CD4-positive, alpha-beta T cell (primary cell): Measurements from ENCODE around the gene DUSP28. TPM values are rescaled to one million over a fixed set of nuclear protein-coding genes. Genes with fewer than 3 reads are reported as not detected.

Experiments
- ATAC-seq: fragments of 200-7000 bp; cut with Tn5 transposase; one replicate; pipeline ENCODE4 v1.10.0; 2022; ENCODE audit warnings: mild to moderate bottlenecking; ENCODE audit not compliant: poor library complexity
- CTCF ChIA-PET: fragments of 350-600 bp; sonication (Branson Sonifier 250); formaldehyde crosslinking; loops from one replicate; lab custom pipeline; 2021; ENCODE audit warnings: antibody characterized with exemption, inconsistent platforms; lab: Charles Lee
- POLR2A ChIA-PET: fragments of 350-600 bp; sonication (Branson Sonifier 250); formaldehyde crosslinking; loops from one replicate; lab custom pipeline; 2021; ENCODE audit warnings: antibody characterized with exemption, inconsistent platforms; lab: Charles Lee
- DNase-seq, 14 experiments: peaks; one replicate each; pipeline ENCODE4 v3.0.0-alpha.2; 2013 to 2020; ENCODE audit warnings: mixed read lengths in 2 of 14
- H3K27ac ChIP-seq, 2 donors: one replicate each; pipeline versions ENCODE4 v1.5.1 to v1.7.0; 2013; ENCODE audit warnings: low read length in 2 of 2, low read depth in 1 of 2, mild to moderate bottlenecking in 1 of 2
- H3K27me3 ChIP-seq, 2 experiments: 1 replicate in 1 of 2; 2 replicates in 1 of 2; pipeline versions ENCODE4 v1.6.1 to v1.7.0; 2013; ENCODE audit warnings: low read length in 2 of 2, control low read depth in 1 of 2, mild to moderate bottlenecking in 1 of 2, moderate library complexity in 1 of 2; ENCODE audit not compliant: insufficient read depth in 2 of 2, control insufficient read depth in 1 of 2
- H3K36me3 ChIP-seq: one replicate; pipeline ENCODE4 v1.6.1; 2013; ENCODE audit warnings: low read length, control low read depth; ENCODE audit not compliant: insufficient read depth
- H3K4me1 ChIP-seq: one replicate; pipeline ENCODE4 v1.6.1; 2013; ENCODE audit warnings: low read length, control low read depth; ENCODE audit not compliant: insufficient read depth
- H3K4me3 ChIP-seq: one replicate; pipeline ENCODE4 v1.5.1; 2013; ENCODE audit warnings: mild to moderate bottlenecking, low read length, moderate library complexity
- H3K9me3 ChIP-seq, 2 experiments: 1 replicate in 1 of 2; 2 replicates in 1 of 2; pipeline versions ENCODE4 v1.6.1 to v1.7.0; 2013; ENCODE audit warnings: low read length in 2 of 2, mild to moderate bottlenecking in 2 of 2, control low read depth in 1 of 2, moderate library complexity in 1 of 2; ENCODE audit not compliant: control insufficient read depth in 1 of 2, insufficient read depth in 1 of 2
- H3K27ac Mint-ChIP-seq: one replicate; pipeline ENCODE4 v1.8.0; 2020; ENCODE audit warnings: mixed read lengths
- H3K27me3 Mint-ChIP-seq: one replicate; pipeline ENCODE4 v1.8.0; 2021; ENCODE audit warnings: mixed read lengths
- H3K36me3 Mint-ChIP-seq: one replicate; pipeline ENCODE4 v1.8.0; 2021; ENCODE audit warnings: low read depth, mixed read lengths
- H3K4me1 Mint-ChIP-seq: one replicate; pipeline ENCODE4 v1.8.0; 2021; ENCODE audit warnings: low read depth, mixed read lengths
- H3K4me3 Mint-ChIP-seq: one replicate; pipeline ENCODE4 v1.8.0; 2020; ENCODE audit warnings: mild to moderate bottlenecking, mixed read lengths
- H3K9me3 Mint-ChIP-seq: one replicate; pipeline ENCODE4 v1.8.0; 2020; ENCODE audit warnings: mixed read lengths
- CTCF ChIP-seq: fragments of 200-600 bp; IDR thresholded peaks from one replicate; pipeline ENCODE4 v1.8.0; 2022; ENCODE audit warnings: antibody characterized with exemption, mild to moderate bottlenecking
- intact Hi-C, 2 experiments: fragments of 100-400 bp; cut with DNase I in 1 of 2; cut with micrococcal nuclease in 1 of 2; formaldehyde crosslinking; loops; one replicate each; pipeline versions ENCODE4 v1.15.1 to v1.9.0; 2023 to 2025; cut with DNase I, micrococcal nuclease
- total RNA-seq, 174 experiments: library from RNA in 2 of 174; stranded (reverse) in 2 of 174; gene quantifications; one replicate each; pipeline ENCODE4 v1.2.3 and lab custom pipeline; 2021 to 2026

The DUSP28 gene
- total RNA-seq, 2 experiments from 2014 or later = 18.3 to 18.9 TPM

- Histone ChIP-seq H3K36me3 (peaks cover 40% of the 10 kb centered on the region), H3K27me3 (no peaks in the 10 kb centered on the region), H3K4me3 (no peak overlapping the region), H3K4me1 (no peaks in the 10 kb centered on the region), H3K27ac (no peak overlapping the region), H3K9me3 (no peaks in the 10 kb centered on the region)
- ATAC-seq = no peak
- Mint-ChIP-seq H3K36me3 (peaks cover 67% of the 10 kb centered on the region), H3K9me3 (no peaks in the 10 kb centered on the region), H3K27me3 (no peaks in the 10 kb centered on the region), H3K4me3 (no peak overlapping the region), H3K4me1 (peaks cover 16% of the 10 kb centered on the region), H3K27ac (peak overlapping the region; percentile 42)
- no peak for TF ChIP-seq CTCF
- CTCF ChIA-PET = no interaction called here
- POLR2A ChIA-PET = no interaction called here
- DNase-seq = no peak
- intact Hi-C loops = no loop called here
Observed at GRCh38 chr2:240539906-240540305, 20.3 kb upstream of the DUSP28 start.

- Mint-ChIP-seq H3K9me3 (no peaks in the 10 kb centered on the region), H3K27ac (no peak overlapping the region), H3K4me1 (peaks cover 11% of the 10 kb centered on the region), H3K27me3 (no peaks in the 10 kb centered on the region), H3K4me3 (no peak overlapping the region), H3K36me3 (peaks cover 39% of the 10 kb centered on the region)
- ChIA-PET POLR2A (interaction anchor here (1.0 to 1.2 kb wide), 2 partner anchors 15 to 28 kb away, joined by 3 to 5 read pairs; no protein-coding TSS in a partner anchor), CTCF (interaction anchor here (1.4 to 1.5 kb wide), 2 partner anchors 14 to 28 kb away, joined by 4 to 5 read pairs; no protein-coding TSS in a partner anchor)
- DNase-seq (no peak), ATAC-seq (no peak)
- no peak for TF ChIP-seq CTCF
- H3K4me1 ChIP-seq = peaks cover 9% of the 10 kb centered on the region
- no peak overlapping the region for H3K27ac ChIP-seq
- H3K9me3 ChIP-seq = no peaks in the 10 kb centered on the region
- H3K27me3 ChIP-seq = no peaks in the 10 kb centered on the region
- intact Hi-C loops = loop anchor here in 1 of 2 experiments (10.0 kb wide), 1 partner anchor 664 kb away; no protein-coding TSS in a partner anchor
- peaks cover 44% of the 10 kb centered on the region for H3K36me3 ChIP-seq
- H3K4me3 ChIP-seq = no peak overlapping the region
Observed at GRCh38 chr2:240551288-240551687, 8.9 kb upstream of the DUSP28 start.

GRCh38 chr2:240551811-240552210 lies 8.3 kb upstream of the DUSP28 start:
- ATAC-seq = no peak
- CTCF ChIA-PET = interaction anchor here (1.4 to 1.5 kb wide), 2 partner anchors 14 to 28 kb away, joined by 4 to 5 read pairs; no protein-coding TSS in a partner anchor
- no peak for TF ChIP-seq CTCF
- POLR2A ChIA-PET = interaction anchor here (1.0 kb wide), 1 partner anchor 28 kb away, joined by 3 read pairs; no protein-coding TSS in a partner anchor
- no peaks in the 10 kb centered on the region for H3K9me3 ChIP-seq
- peaks cover 14% of the 10 kb centered on the region for H3K4me1 ChIP-seq
- H3K27ac ChIP-seq = no peak overlapping the region
- Mint-ChIP-seq H3K36me3 (peaks cover 44% of the 10 kb centered on the region), H3K9me3 (no peaks in the 10 kb centered on the region), H3K27ac (no peak overlapping the region), H3K4me3 (no peak overlapping the region), H3K27me3 (no peaks in the 10 kb centered on the region), H3K4me1 (peaks cover 16% of the 10 kb centered on the region)
- H3K4me3 ChIP-seq = no peak overlapping the region
- DNase-seq = no peak
- no peaks in the 10 kb centered on the region for H3K27me3 ChIP-seq
- H3K36me3 ChIP-seq = peaks cover 44% of the 10 kb centered on the region
- intact Hi-C loops = loop anchor here in 1 of 2 experiments (10.0 kb wide), 1 partner anchor 663 kb away; no protein-coding TSS in a partner anchor
